Activated T-helper 2 cell treated with anti-CD3 and anti-CD28 coated beads, Interferon-gamma antibody, Interleukin-2, Interleukin-4, amounts not matched to agents 10 μg/mL and 5 μg/mL and 100 μg/mL, durations not matched to agents 14 hours and 24 hours and 36 hours (primary cell): ENCODE results near the gene SORBS1. TPM values are rescaled to one million over a fixed set of nuclear protein-coding genes. Genes with fewer than 3 reads are reported as not detected.
"Not testable (repeated sequence)": the region's sequence is repeated elsewhere in the genome, so short reads cannot be mapped to it uniquely, and the experiment has no call there.

Experiments used
- DNase-seq: peaks from one replicate; pipeline ENCODE4 v3.0.0; 2021; ENCODE audit warnings: low spot score
- H3K27ac Mint-ChIP-seq: one replicate; pipeline ENCODE4 v1.8.0; 2021; ENCODE audit warnings: mixed read lengths
- H3K27me3 Mint-ChIP-seq: one replicate; pipeline ENCODE4 v1.8.0; 2021; ENCODE audit warnings: low read depth, mixed read lengths
- H3K36me3 Mint-ChIP-seq: one replicate; pipeline ENCODE4 v1.8.0; 2021; ENCODE audit warnings: low read depth, mixed read lengths
- H3K4me1 Mint-ChIP-seq: one replicate; pipeline ENCODE4 v1.8.0; 2021; ENCODE audit warnings: low read depth, mixed read lengths
- H3K4me3 Mint-ChIP-seq: one replicate; pipeline ENCODE4 v1.8.0; 2021; ENCODE audit warnings: low read depth, mild to moderate bottlenecking, moderate library complexity, mixed read lengths
- H3K9me3 Mint-ChIP-seq: one replicate; pipeline ENCODE4 v1.8.0; 2021; ENCODE audit warnings: mixed read lengths
- intact Hi-C: fragments of 100-400 bp; cut with micrococcal nuclease; formaldehyde crosslinking; loops from one replicate; pipeline ENCODE4 v1.15.1; 2023
- total RNA-seq: library from RNA; stranded (reverse); gene quantifications from 2 replicates; pipeline ENCODE4 v1.2.3, GENCODE V29; 2022

Gene SORBS1
- total RNA-seq, 1 donor from 2014 or later, result 0.43 TPM

DNA sequence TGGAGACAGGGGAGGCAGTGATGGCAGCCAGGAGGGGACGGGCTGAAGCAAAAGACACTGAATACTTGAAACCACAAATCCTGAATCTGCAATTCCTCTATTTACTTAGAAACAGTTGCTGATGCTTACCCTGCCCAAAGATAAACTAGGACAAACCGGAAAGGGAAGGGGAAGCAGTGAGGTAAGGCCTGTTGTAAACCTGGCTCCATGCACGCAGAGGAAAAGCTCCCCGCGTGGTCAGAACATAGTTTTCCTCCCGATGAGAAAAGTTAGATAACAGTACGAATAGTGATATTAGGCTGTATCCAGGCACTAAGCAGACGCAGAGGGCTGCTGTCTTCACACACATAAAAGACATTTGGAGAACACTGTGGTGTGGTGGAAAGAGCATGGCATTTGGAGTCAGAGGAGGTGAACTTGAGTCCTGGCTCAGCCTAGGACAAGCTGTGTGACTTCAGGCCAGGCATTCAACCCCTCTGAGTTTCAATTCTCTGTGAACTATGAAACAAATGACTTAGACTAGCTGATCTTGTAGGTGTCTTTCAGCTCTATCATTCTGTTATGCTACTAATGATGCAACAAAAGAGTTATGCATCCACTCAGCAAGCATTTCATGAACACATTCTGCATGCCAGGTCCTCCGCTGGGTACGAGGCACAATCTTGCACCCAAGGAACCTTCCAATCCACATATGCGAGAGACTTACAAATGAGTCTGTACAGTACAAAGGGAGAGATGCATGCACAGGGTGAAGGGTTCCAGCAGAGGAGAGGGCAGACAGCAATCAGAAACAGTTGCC, 80.9 kb downstream of the SORBS1 start:
- DNase-seq, result no peak
- intact Hi-C loops, result no loop called here
- Mint-ChIP-seq H3K27me3 (no peaks in the 10 kb centered on the region), H3K27ac (no peak overlapping the region), H3K4me3 (no peak overlapping the region), H3K36me3 (no peaks in the 10 kb centered on the region), H3K9me3 (no peaks in the 10 kb centered on the region), H3K4me1 (peaks cover 1% of the 10 kb centered on the region)

DNA sequence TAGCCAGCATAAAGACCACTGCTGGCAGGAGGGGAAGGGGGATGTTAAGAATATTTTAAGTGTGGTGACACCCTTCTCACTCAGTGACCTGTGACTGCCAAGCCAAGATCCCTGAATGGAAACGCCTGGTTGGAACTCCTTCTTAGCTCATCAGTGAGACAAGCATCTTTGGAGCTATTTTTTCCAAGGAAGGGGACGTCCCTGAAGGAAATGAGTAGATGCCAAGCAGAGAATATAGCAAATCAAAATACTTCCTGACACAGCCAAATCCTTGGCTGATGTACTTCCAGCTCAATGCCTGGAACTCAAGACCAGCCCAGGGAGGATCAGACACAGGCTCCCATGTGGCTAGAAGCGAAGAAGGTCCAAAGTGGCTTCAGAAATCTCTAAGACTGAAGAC, 82.2 kb downstream of the SORBS1 start:
- Mint-ChIP-seq H3K36me3 (no peaks in the 10 kb centered on the region), H3K27ac (no peak overlapping the region), H3K4me3 (no peak overlapping the region), H3K4me1 (no peaks in the 10 kb centered on the region), H3K9me3 (no peaks in the 10 kb centered on the region), H3K27me3 (no peaks in the 10 kb centered on the region)
- DNase-seq, result no peak
- intact Hi-C loops, result no loop called here

DNA sequence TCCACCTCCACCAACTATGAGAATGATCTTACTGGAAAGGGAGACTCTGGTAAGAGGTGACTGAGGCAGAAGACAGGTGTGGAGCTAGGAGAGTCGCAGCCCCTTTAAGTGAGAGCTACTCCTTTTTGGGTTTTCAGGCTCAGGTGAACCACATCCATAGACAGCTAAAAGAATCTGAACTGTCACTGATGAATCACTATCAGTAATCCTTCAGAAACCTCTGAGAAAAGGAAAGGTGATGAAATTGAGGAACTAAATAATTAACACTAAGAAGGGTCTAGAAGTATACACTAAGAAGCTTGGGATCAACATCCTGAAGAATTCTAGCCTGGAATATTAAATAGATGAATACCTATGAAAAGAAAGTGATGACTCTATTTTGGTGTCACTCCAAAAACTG, 83.0 kb downstream of the SORBS1 start:
- Mint-ChIP-seq H3K9me3 (no peaks in the 10 kb centered on the region), H3K4me1 (no peaks in the 10 kb centered on the region), H3K27me3 (no peaks in the 10 kb centered on the region), H3K36me3 (no peaks in the 10 kb centered on the region), H3K27ac (no peak overlapping the region), H3K4me3 (no peak overlapping the region)
- intact Hi-C loops, result no loop called here
- no peak for DNase-seq

DNA sequence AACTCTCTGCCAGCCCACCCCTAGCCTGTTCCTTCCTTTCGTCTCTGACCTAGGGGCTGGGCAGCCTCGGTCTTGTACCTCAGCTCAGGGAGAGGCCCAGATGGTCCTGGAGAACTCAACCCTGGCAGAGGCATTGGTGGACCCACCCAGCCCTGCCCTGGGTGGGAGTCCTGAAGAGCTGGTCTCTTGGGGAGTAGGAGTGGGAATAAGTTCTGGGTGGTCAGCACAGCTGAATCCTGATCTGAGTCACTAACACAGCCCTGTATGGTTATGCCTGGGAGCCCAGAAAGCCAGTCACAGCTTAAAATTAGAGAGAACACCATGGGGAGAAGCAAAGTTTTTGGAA, 84.0 kb downstream of the SORBS1 start:
- no peak for DNase-seq
- H3K27ac Mint-ChIP-seq, result no peak overlapping the region
- H3K27me3 Mint-ChIP-seq, result no peaks in the 10 kb centered on the region
- intact Hi-C loops, result no loop called here
- no peaks in the 10 kb centered on the region for H3K9me3 Mint-ChIP-seq
- H3K4me3 Mint-ChIP-seq, result no peak overlapping the region
- no peaks in the 10 kb centered on the region for H3K36me3 Mint-ChIP-seq
- no peaks in the 10 kb centered on the region for H3K4me1 Mint-ChIP-seq

DNA sequence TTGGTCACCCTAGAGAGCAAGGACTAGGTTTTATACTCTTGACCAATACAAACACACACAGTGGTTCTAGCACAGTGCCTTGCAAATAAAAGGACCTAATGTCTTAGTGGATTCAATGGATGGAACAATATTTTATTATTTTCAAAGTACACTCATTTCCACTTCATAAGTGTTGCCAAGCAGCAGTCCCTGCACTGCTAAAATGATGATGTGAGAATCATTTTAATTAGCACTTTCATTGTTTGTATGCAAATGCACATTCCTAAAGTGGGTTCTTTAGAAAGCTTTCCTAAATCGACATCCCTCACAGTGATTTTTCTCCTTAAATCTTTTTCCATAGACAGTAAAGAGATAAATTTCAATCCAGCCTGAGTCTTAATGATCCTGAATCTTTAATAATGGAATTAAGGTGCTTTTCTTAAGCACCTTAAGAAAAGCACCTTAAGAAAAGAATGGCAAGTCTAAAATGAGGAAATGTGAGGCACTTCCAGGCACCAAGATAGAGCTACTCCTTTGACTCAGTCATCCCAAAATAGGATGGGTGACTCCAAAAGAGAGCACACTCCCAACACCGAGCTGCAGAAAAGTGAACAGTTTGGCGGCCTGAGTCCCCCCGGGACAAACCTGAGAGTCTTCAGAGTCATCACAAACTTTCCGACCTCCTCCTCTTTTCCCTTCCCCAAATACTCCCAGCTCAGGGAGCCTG, 84.5 kb downstream of the SORBS1 start:
- Mint-ChIP-seq H3K27ac (no peak overlapping the region), H3K36me3 (no peaks in the 10 kb centered on the region), H3K27me3 (no peaks in the 10 kb centered on the region), H3K9me3 (no peaks in the 10 kb centered on the region), H3K4me3 (no peak overlapping the region), H3K4me1 (no peaks in the 10 kb centered on the region)
- DNase-seq, result no peak
- intact Hi-C loops, result no loop called here

DNA sequence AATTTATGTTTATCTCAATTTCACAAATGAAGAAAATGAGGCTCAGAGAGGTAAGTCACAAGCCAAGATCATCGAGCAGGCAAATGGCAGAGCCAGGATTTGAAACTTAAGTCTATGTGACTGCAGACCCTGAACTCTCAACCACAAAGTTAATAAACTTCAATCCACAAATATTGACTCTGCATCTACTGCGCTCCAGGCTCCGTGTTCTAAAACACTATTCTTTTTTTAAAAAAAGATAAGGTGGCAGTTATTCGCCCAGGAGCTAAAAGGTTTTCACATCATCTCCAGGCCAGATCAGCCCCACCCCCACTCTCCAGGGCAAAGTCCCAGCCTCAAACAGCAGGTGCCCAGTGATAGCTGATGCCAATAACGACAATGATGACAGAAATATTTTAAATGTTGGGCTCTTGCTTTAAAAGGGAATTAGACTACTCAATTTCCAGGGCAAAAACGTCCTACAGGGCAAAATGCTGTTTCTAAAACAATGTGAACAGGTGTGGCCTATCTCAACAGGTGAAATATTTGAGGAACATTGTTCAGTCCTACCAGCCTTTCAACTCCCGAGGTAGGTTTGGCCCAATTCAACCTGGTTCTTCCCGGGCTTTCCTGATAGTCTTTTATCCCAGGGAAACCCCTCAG, 85.2 kb downstream of the SORBS1 start:
- H3K9me3 Mint-ChIP-seq, result no peaks in the 10 kb centered on the region
- H3K27me3 Mint-ChIP-seq, result no peaks in the 10 kb centered on the region
- no peak overlapping the region for H3K4me3 Mint-ChIP-seq
- intact Hi-C loops, result no loop called here
- H3K4me1 Mint-ChIP-seq, result no peaks in the 10 kb centered on the region
- H3K36me3 Mint-ChIP-seq, result no peaks in the 10 kb centered on the region
- H3K27ac Mint-ChIP-seq, result no peak overlapping the region
- DNase-seq, result no peak

DNA sequence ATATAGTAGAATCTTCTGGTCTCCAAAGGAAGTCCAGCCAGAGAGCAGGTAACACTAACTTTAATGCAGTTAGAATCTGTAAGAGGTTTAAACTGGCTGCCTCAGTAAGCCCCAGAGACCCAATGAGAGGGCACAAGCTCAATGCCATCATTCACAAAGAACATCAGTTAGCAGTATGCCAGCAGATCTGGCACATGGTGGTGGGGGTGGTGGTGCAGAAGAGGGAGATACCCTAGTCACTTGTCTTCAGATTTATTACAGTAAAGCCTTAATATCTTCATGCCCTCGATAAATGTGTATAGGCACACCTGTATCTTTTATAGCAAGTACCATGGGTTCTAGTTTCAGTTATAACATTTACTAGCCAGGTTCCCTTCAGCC, 86.2 kb downstream of the SORBS1 start:
- H3K27me3 Mint-ChIP-seq, result peaks cover 2% of the 10 kb centered on the region
- H3K27ac Mint-ChIP-seq, result no peak overlapping the region
- no peaks in the 10 kb centered on the region for H3K9me3 Mint-ChIP-seq
- no peaks in the 10 kb centered on the region for H3K4me1 Mint-ChIP-seq
- no peaks in the 10 kb centered on the region for H3K36me3 Mint-ChIP-seq
- no peak for DNase-seq
- intact Hi-C loops, result no loop called here
- H3K4me3 Mint-ChIP-seq, result no peak overlapping the region

DNA sequence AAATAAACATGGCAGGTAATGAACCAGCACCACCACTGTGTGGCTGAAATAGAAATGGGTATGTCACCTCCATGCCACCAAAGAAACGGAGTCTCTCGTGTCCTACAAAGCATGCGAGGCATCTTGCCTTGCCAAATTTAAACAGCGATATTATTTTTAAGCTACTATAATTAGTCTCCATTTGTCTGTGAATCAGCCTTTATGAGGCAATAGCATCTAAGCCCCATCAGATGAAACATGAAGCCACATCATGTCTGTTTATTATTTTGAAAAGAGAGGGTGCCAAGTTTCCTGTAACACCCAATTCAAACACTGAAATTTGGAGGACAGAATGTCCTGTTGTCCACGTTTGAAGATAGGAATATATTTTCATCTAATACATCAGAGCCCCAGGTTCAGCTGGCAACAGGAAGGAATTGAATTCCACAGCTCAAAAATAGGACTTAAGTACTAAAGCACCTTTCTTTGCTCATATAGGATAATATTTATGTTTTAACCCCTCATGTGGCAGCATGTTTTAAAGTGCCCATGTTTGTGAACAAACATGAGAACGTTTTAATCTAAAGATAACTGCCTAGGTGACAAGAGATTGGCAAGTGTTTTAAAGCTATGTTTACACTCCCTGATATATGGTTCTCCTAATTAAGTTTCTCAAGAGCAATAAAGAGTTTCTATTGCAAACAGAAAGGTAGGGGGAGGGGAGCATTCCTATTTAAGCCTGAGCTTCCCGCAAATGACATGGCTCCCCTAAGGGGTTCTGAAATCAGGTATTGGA, 86.8 kb downstream of the SORBS1 start:
- Mint-ChIP-seq H3K9me3 (no peaks in the 10 kb centered on the region), H3K4me1 (no peaks in the 10 kb centered on the region), H3K27me3 (peaks cover 2% of the 10 kb centered on the region), H3K36me3 (no peaks in the 10 kb centered on the region), H3K27ac (no peak overlapping the region), H3K4me3 (no peak overlapping the region)
- DNase-seq, result no peak
- intact Hi-C loops, result no loop called here

DNA sequence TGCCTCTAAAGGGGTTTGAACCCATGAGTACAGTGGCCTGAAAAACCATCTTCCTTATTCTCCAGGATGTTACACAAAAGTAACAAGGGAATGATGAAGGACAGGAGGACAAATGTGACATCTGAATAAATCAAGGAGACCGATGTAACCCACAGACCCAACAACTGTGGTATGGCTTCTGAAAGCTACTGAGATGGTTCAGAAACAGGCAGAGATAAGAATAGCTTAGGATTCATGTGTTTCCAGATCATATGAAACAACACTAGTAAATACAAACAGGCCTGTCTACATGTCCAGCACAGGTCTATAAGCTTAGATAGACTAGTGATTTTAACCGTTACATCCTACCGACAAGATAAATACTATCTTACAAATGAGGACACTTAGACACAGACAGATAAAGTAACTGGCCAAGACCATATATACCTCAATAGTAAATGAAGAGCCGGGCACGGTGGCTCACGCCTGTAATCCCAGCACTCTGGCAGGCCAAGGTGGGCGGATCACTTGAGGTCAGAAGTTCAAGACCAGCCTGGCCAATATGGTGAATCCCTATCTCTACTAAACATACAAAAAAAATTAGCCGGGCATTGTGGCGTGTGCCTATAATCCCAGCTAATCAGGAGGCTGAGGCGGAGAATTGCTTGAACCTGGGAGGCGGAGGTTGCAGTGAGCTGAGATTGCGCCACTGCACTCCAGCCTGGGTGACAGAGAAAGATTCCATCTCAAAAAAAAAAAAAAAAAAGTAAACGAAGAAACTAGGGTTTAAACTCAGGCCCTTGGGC, 88.7 kb downstream of the SORBS1 start:
- no peak overlapping the region for H3K4me3 Mint-ChIP-seq
- peaks cover 3% of the 10 kb centered on the region for H3K27me3 Mint-ChIP-seq
- H3K4me1 Mint-ChIP-seq, result no peaks in the 10 kb centered on the region
- no peaks in the 10 kb centered on the region for H3K36me3 Mint-ChIP-seq
- no peaks in the 10 kb centered on the region for H3K9me3 Mint-ChIP-seq
- intact Hi-C loops, result no loop called here
- no peak for DNase-seq
- H3K27ac Mint-ChIP-seq, result no peak overlapping the region

DNA sequence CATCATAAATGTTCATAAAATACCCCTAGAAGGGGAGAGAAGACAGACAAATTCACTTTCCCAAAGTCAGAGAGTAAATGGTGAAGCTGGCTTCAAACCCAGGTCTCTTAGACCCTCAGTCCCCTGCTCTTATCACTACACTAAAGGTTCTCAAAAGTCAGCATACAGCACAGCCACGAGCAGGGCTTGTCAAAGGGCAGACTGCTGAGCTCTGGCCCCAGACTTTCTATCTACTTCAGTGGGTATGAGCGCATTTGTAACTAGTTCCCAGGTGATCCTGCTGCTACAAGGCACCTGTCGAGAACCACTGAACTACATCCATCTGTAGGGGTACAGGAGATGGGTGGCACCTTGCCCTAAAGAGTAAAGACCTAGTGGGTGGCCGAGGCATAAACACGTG, 91.5 kb downstream of the SORBS1 start:
- H3K27me3 Mint-ChIP-seq, result peaks cover 3% of the 10 kb centered on the region

DNA sequence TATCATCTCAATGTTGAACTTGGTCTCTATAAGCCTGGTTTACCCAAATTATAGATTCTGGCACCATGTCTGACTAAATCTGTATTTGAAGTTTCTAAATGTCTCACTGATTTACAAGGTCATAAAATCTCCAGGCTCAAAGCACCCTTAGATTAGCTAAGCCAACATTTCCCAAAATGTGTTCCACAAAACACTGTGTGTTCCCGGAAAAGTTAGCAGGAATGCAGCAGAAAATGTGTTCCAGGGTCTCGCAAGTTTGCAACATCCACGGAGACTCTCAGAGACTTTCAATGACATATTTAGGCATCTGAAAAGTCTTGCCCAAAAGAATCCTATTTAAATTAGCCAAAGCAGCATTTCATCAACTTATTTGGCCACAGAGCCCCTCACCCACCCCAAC, 91.9 kb downstream of the SORBS1 start:
- no peaks in the 10 kb centered on the region for H3K9me3 Mint-ChIP-seq
- H3K36me3 Mint-ChIP-seq, result no peaks in the 10 kb centered on the region
- no peak overlapping the region for H3K27ac Mint-ChIP-seq
- H3K27me3 Mint-ChIP-seq, result peaks cover 3% of the 10 kb centered on the region
- no peaks in the 10 kb centered on the region for H3K4me1 Mint-ChIP-seq
- intact Hi-C loops, result no loop called here
- DNase-seq, result no peak
- H3K4me3 Mint-ChIP-seq, result no peak overlapping the region

More for the DNA sequence above, 91.5 kb downstream of the SORBS1 start:
- Mint-ChIP-seq H3K27ac (no peak overlapping the region), H3K36me3 (no peaks in the 10 kb centered on the region), H3K4me1 (no peaks in the 10 kb centered on the region), H3K9me3 (no peaks in the 10 kb centered on the region), H3K4me3 (no peak overlapping the region)
- intact Hi-C loops, result no loop called here
- no peak for DNase-seq

DNA sequence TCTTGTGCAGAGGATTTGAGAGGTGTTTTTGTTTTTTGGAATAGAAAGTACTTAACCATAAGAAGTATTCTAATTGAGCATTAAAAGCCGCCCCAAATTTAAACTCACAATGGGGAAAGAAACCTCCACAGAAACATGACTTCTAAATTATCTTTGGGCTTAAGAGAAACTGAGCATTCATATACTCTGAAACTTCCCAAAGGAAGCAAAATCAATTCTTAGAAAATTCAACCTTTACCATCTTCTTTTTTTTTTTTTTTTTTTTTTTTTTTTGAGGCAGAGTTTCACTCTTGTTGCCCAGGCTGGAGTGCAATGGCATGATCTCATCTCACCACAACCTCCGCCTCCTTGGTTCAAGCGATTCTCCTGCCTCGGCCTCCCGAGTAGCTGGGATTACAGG, 93.5 kb downstream of the SORBS1 start:
- not testable (repeated sequence) for H3K27ac Mint-ChIP-seq, H3K4me3 Mint-ChIP-seq, H3K36me3 Mint-ChIP-seq

More for the DNA sequence above, 93.5 kb downstream of the SORBS1 start:
- H3K9me3 Mint-ChIP-seq, DNase-seq, H3K4me1 Mint-ChIP-seq, intact Hi-C loops, H3K27me3 Mint-ChIP-seq: not testable (repeated sequence)
